Skeletal muscle cell (primary cell): Measurements from ENCODE around the gene EIF4A3.
"Not testable (repeated sequence)": the region's sequence is repeated elsewhere in the genome, so short reads cannot be mapped to it uniquely, and the experiment has no call there.

Experiments used
- DNase-seq: peaks from one replicate; pipeline ENCODE4 v3.0.0-alpha.2; 2010; ENCODE audit warnings: low read depth
- H3K4me3 ChIP-seq: 2 replicates; pipeline ENCODE4 v1.5.1; 2011; ENCODE audit warnings: low read depth, mild to moderate bottlenecking, control low read depth, low read length, moderate library complexity

Gene EIF4A3

DNA sequence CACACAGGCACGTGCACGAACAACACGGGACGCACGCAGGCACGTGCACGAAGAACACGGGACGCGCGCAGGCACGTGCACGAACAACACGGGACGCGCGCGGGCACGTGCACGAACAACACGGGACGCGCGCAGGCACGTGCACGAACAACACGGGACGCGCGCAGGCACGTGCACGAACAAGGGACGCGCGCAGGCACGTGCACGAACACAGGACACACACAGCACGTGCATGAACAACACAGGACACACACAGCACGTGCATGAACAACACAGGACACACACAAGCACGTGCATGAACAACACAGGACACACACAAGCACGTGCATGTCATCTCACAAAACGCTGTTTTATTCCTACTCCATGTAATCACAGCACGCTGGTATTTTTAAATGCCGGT is 56.8 kb downstream of the EIF4A3 start:
- H3K4me3 ChIP-seq, DNase-seq: not testable (repeated sequence)

DNA sequence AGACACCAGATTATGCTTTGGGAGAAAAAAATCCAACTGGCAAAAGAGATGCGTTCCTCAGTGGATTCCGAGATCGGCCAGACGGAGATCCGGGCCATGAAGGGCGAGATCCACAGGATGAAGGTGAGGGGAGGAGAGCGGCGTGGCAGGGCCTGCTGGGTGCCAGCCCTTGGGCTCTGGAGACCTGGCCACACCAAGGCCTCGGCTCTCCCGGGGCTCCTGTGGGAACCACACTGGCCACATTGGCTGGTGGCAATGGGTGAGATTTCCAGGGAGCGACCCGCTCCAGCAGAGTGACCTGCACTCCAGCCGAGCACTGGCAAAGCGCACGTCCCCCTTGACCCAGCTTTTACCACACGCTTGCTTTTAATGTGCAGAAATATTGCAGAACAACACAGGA is 57.2 kb downstream of the EIF4A3 start:
- no peak overlapping the region for H3K4me3 ChIP-seq
- DNase-seq, result no peak

DNA sequence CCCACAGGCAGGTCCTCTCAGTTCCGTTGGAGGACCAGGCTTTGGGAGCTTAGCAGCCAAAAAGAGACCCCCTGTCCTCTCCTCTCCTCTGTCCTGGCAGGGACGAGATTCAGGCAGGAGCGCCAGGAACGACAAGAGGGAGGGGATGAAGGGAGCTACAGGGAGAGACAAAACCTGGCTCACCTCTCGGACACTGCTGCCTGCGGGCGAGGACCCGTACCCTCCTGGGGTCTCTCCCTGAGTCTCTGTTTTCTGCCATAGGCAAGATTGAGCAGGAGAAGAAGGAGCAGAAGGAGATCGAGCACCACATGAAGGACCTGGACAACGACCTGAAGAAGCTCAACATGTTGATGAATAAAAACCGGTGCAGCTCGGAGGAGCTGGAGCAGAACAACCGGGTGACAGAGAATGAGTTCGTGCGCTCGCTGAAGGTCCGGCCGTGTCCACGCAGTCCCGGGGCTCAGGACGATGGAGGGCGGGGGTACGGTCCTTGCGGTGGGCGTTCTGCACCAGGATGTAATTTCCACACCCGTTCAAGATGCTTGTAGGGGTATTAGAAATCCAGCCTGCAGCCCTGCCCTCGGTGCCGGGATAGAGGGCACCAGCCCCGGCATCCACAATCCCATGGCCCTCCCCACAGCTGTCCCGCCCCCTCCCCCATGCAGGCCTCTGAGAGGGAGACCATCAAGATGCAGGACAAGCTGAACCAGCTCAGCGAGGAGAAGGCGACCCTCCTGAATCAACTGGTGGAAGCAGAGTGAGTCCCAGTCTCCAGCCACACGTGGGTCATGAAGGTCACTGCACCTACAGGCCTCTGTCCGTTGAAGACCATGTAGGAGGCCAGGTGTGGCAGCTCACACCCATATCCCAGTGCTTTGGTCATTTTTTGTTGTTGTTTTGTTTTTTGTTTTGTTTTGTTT is 59.3 kb downstream of the EIF4A3 start:
- H3K4me3 ChIP-seq, result no peak overlapping the region
- DNase-seq, result no peak

GRCh38 chr17:80086616-80087015 is 60.3 kb downstream of the EIF4A3 start:
- H3K4me3 ChIP-seq, result no peak overlapping the region
- DNase-seq, result no peak

DNA sequence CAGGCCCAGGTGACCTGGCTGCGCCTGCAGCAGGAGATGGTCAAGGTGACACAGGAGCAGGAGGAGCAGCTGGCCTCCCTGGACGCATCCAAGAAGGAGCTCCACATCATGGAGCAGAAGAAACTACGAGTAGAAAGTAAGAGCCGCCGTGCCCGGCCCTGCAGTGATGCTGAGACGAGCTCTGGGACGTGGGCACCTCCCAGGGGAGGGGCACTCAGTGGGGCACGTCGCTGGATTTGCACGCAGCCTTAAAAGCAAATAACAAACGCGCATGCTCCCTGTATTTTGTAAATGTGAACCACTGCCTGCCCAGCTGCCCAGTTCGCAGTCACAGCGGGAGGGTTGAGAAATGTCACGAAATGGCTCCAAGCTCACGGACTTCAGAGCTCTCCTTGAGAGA is 60.8 kb downstream of the EIF4A3 start:
- no peak overlapping the region for H3K4me3 ChIP-seq
- DNase-seq, result no peak

- no peak overlapping the region for H3K4me3 ChIP-seq
- no peak for DNase-seq
These were observed 62.2 kb downstream of the EIF4A3 start for GRCh38 chr17:80084773-80085172.
